Gastrocnemius medialis (tissue), 4 donors: Measurements from ENCODE around the gene SYT7.

ENCODE experiments used
- POLR2A ChIP-seq, 2 donors: fragments of 450-650 bp; IDR thresholded peaks; one replicate each; pipeline ENCODE4 v1.6.1; 2017; ENCODE audit warnings: antibody characterized with exemption in 2 of 2, mild to moderate bottlenecking in 2 of 2, moderate library complexity in 2 of 2
- TF ChIP-seq, protein P1 (sequence below), 5 experiments: fragments of 450-650 bp in 3 of 5; fragments of 200-600 bp in 2 of 5; sonication (generic) in 2 of 5; IDR thresholded peaks in 4 of 5; conservative IDR thresholded peaks in 1 of 5; 1 replicate in 4 of 5; 2 replicates in 1 of 5; pipeline ENCODE4 v1.5.1; 2016 to 2019; ENCODE audit warnings: antibody characterized with exemption in 5 of 5, mild to moderate bottlenecking in 3 of 5, moderate library complexity in 3 of 5

- no peak for TF ChIP-seq POLR2A (IDR thresholded peaks at IDR 0.05)
- TF ChIP-seq, protein P1, sequence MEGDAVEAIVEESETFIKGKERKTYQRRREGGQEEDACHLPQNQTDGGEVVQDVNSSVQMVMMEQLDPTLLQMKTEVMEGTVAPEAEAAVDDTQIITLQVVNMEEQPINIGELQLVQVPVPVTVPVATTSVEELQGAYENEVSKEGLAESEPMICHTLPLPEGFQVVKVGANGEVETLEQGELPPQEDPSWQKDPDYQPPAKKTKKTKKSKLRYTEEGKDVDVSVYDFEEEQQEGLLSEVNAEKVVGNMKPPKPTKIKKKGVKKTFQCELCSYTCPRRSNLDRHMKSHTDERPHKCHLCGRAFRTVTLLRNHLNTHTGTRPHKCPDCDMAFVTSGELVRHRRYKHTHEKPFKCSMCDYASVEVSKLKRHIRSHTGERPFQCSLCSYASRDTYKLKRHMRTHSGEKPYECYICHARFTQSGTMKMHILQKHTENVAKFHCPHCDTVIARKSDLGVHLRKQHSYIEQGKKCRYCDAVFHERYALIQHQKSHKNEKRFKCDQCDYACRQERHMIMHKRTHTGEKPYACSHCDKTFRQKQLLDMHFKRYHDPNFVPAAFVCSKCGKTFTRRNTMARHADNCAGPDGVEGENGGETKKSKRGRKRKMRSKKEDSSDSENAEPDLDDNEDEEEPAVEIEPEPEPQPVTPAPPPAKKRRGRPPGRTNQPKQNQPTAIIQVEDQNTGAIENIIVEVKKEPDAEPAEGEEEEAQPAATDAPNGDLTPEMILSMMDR (IDR thresholded peaks at IDR 0.05 in 4 of 5, conservative IDR thresholded peaks at IDR 0.05 in 1 of 5): no peak
Observed at GRCh38 chr11:61599968-61600710, 19.3 kb upstream of the SYT7 start.
